HG02642 (cell line): ENCODE results near the gene PKNOX2.

Experiments used
- ATAC-seq: cut with Tn5 transposase; IDR thresholded peaks from one replicate; pipeline ENCODE4 v1.9.1; 2021; ENCODE audit warnings: mild to moderate bottlenecking; ENCODE audit not compliant: unreplicated experiment, poor library complexity

Gene PKNOX2

DNA sequence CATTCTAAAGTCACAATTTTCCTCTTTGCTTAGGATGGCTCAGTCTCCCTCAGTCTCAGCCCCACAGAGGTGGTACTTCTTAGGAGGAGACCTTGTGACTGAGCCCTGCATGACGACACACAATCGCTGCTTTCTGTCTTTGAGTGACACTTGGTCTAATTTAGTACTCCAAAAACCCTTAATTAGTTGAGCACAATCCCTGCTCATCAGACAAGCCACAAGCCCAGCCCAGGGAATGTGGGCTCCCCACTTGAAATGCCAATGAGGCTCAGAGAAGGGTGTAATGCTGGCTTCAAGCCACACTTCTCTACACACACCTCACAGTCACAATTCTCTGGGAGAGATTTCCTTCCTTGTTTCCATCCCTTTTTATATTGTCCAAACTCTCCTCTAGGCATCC lies 229.7 kb downstream of the PKNOX2 start:
- no peak for ATAC-seq

- ATAC-seq = no peak
Observed at GRCh38 chr11:125397421-125397820, 232.9 kb downstream of the PKNOX2 start.

GRCh38 chr11:125398475-125398874 lies 233.9 kb downstream of the PKNOX2 start:
- no peak for ATAC-seq

- ATAC-seq = no peak
Observed at GRCh38 chr11:125398994-125399640, 234.6 kb downstream of the PKNOX2 start.

GRCh38 chr11:125399945-125400344 lies 235.4 kb downstream of the PKNOX2 start:
- ATAC-seq = no peak

DNA sequence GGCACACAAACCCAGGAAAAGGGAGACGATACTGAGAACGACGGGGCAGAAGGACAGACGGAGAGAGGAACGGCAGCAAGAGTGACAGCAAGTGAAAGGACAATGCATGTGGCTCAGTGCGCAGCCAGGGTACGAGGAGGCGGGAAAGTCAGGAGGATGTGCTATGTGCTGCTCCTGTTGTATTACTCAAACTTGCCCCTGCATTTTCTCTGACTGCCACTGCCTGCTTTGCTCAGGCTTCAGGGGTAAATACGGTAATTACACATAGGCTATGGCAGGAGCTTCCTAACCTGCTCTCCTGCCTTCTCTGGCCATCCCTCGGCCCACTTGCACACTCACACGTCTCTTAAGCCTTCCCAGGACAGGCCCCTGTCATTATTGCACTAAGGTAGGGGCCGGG lies 236.7 kb downstream of the PKNOX2 start:
- no peak for ATAC-seq

DNA sequence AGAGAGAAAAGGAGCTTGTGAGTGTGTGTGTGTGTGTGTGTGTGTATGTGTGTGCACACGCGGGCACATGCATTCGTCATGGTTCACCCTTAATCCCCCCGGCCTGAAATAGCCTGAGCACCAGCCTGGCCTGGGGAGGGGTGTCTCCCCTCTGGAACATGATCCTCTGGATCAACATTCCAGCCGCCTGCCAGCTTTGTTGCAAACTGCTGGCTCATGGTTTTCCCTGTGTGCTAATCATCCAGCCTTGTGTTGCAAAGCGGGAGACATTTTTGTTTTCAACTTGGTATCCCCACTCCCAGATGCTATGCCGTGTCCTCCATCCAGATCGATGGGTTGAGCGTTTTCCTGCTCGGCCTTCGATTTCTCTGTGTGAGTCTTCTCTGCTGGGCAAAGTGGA lies 237.2 kb downstream of the PKNOX2 start:
- no peak for ATAC-seq

DNA sequence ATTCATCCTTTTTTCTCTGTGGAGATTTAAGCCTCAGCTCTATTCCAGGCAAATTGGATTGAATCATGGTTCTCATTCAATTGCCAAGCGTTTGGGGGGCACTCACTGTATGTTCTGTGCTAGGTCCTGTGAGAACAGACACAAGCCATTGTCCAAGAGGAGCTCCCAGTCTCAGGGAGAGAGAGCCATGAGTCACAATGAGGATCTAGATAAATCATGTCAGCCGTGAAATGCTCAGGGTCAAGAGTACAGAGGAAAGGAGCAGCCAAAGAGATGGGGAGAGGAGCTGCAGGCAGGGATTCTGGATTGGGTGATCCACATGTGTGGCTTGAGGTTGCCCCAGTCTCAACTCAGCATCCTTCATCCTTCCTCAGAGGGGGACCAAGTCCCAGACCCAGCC lies 237.9 kb downstream of the PKNOX2 start:
- ATAC-seq = no peak

DNA sequence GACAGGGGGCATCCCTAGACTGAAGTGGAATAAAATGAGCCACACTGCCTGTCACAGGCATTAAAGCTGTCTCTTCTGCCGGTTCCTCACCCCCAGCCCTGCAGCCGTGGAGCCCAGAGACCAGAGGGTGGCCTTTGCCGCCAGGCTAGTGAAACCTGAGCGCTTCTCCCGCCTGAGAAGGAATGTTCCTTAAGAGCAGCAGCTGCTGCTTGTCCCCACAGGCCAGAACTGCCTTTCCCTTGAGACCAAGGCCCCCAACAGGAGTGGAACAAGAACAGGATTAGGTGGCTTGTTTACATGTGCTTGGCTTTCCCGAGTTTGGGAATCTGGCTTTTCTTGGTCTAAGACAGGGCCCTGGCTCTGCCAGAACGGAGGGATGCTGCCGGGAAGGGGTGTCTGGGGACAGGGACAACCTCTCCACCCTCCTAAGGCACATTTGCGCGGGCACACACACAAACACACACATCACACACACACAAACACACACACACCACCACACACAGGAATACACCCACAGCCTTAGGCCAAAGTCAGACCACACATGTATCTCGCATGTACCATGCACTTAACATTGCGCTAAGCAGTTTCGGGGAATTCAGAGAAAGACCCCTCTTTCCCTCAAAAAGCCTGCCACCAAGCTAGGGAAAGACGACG lies 239.7 kb downstream of the PKNOX2 start:
- no peak for ATAC-seq

DNA sequence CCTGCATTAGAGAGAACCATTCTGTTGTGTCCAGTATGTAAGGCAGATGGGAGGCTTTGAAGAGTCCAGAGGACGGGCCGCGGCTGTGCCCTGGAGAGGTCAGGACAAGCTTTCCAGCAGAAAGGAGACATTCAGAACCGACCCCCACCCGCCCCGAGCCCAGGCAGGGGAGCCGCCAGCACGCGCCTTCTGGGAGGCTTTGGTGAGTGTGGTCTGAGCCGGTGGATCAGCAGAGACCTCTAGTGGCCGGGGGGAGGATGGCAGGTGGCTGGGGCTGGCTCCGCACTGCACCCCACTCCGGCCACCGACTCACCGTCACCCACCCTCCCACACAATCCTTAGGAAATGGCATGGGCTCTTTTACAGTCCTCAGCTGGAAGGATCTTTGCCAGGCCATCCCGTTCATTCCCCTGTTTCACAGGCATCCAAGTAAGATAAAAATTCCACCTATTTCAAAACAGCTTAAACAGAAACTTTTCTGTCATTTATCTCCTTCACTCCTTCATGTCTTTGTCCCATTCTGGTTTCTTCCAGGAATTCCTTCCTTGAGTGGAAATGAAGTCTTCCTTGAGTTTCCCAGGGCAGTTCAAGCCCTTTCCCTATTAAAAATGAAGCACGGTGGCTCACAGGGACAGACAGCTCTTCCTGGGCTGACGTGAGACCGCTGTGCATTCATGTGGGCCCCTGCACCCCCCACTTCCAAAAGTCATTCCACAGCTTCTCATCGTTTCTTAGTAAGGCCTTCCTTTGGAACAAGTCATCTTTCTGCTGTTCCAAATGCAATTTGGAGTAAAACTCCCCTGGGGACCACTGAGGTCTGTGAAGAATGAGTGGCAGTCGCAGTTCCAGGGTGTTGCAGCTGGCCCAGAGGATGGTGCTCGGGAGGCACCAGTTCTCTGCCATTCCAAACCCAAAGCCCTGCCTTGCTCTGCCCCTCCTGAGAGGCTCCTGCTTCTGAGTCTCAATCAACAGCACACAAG lies 240.6 kb downstream of the PKNOX2 start:
- peak; percentile 90 for ATAC-seq

DNA sequence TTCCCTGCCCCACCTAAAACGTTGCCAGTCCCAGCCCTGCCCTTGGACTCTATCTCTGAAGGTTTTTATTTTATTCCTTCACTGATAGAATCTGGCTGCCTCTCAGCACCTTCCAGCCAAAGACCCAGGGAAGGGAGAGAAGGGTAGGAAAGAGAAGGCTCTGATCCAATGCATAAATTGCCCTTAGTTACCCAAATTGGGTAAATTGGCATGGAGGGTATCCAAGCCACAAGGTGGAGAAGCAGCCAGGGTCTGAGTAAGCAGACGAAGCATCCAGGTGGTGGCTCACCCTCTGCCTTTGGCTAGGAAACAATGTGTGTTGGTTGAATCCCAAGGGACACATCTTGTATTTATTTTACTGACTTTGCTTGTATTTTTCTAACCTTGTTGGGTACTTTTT lies 242.5 kb downstream of the PKNOX2 start:
- ATAC-seq = no peak

GRCh38 chr11:125408311-125408711 lies 243.8 kb downstream of the PKNOX2 start:
- ATAC-seq = no peak

- no peak for ATAC-seq
Observed at GRCh38 chr11:125410091-125410490, 245.5 kb downstream of the PKNOX2 start.

DNA sequence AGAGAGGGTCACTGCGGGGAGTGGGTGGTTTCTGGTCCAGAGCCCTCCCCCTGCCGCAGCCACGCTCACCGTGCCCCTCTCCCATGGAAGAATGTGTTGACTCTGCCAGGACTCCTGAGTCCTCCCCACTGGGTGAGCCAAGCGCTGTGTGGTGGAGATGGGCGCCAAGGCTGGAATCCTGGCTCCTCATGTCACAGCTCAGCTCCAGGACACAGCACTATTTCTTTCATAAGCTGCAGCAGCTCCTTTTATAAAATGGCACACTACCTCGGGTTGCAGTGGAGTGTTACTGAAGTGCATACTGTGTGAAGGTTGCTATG lies 247.6 kb downstream of the PKNOX2 start:
- ATAC-seq = no peak

DNA sequence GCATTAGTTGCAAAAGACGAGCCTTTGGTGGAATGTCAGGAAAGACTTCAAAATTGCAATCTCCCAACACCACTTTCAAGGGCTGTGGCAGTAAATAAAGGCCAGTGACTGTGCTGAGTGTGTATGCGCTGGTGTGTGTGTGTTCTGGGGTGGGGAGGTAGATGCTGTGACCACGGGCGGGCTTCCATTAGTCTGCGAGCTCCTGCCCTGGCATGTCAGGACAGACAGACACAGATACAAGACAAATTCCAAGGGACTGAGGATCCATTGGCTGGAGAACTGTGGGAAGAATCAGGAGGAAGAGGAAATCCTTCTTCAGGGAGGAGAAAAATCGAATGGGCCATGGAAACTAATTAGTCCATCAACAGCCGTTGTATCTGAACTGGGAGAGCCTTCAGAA lies 248.0 kb downstream of the PKNOX2 start:
- no peak for ATAC-seq

- ATAC-seq = no peak
Observed at GRCh38 chr11:125413226-125413625, 248.7 kb downstream of the PKNOX2 start.

GRCh38 chr11:125414121-125414520 lies 249.6 kb downstream of the PKNOX2 start:
- ATAC-seq = no peak

DNA sequence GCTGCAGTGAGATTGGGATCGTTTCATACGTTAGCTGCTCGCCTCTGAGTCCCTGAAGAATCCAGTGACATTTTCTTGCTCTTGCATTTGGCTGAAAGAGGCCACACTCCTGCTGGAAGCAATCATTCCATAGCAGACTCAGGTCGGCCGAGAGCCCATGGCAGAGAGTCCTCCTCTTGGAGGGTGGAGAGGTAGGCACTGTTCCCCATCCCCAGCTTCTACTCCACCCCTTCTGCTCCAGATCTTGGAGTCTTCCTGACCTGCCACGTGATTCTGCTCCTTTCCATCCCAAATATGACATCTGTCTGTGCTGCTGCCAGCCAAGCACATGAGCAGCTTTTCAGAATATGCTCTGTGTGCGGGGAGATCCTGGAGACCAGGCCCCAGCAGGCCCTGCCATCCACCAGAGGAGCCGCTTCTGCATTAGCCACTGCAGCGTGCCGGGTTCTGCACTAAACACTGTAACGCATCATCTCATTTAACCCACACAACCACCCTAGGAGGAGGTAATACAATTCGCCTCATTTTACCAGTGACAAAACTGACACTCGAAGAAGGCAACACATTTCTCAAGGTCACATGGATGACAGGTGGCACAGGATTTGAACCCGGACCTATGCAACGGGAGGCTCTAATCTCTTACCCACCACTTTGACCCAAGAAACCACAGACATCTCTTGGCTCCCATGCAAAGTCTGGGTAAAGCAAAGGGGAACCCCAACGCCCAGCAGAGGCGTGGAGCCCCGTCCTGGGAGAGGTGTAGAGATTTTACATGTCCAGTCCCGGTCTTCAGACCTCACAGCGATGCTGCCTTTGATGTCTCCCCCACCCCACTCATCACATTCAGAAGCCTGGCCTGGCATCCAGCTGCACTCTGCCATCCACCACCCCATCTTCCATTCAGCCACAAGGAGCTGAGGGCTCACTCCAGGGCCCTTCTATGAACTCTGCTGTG lies 252.7 kb downstream of the PKNOX2 start:
- no peak for ATAC-seq

GRCh38 chr11:125418396-125418795 lies 253.8 kb downstream of the PKNOX2 start:
- ATAC-seq = no peak

DNA sequence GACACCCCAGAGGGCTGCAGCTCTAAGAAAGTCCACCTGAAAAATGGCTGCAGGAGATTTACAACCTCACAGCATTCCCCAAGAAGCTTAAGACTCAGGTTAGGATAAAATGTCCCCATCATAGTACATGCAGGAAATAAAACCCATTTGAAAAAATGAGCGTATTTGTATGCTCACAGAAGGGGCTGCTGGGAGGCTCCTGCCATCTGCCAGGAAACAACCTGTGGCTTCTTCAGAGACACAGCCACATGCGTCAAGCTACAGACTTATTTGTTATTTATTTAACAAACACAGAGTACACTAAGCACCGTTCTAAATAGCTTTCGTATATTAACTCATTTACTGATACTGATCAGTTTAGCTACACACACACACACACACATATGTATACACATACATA lies 258.1 kb downstream of the PKNOX2 start:
- ATAC-seq = no peak
